Astrocyte (in vitro differentiated cells and primary cell): ENCODE results near the gene ABCC8. TPM values are rescaled to one million over a fixed set of nuclear protein-coding genes. Genes with fewer than 3 reads are reported as not detected.

Source experiments
- DNase-seq: peaks from one replicate; pipeline ENCODE4 v3.0.0-alpha.2; 2010; ENCODE audit warnings: low read depth
- FAIRE-seq: peaks from 2 replicates; lab custom pipeline; 2011; peaks lifted over from hg19 to GRCh38; lab: Jason Lieb, UNC
- H2AFZ ChIP-seq: 2 replicates; pipeline ENCODE4 v1.6.0; 2012; ENCODE audit warnings: low read depth, low read length, inconsistent platforms
- H3K27ac ChIP-seq: 2 replicates; pipeline ENCODE4 v1.5.1; 2011; ENCODE audit warnings: low read depth, low read length, inconsistent platforms
- H3K27me3 ChIP-seq: 2 replicates; pipeline ENCODE4 v1.6.0; 2011; ENCODE audit warnings: low read length, inconsistent platforms; ENCODE audit not compliant: insufficient read depth
- H3K36me3 ChIP-seq: 2 replicates; pipeline ENCODE4 v1.5.1; 2011; ENCODE audit warnings: low read length, inconsistent platforms; ENCODE audit not compliant: insufficient read depth
- H3K4me1 ChIP-seq: 2 replicates; pipeline ENCODE4 v1.5.1; 2011; ENCODE audit warnings: low read length, inconsistent platforms; ENCODE audit not compliant: insufficient read depth
- H3K4me2 ChIP-seq: 2 replicates; pipeline ENCODE4 v1.6.0; 2012; ENCODE audit warnings: low read length, inconsistent platforms
- H3K4me3 ChIP-seq: 2 replicates; pipeline ENCODE4 v1.5.1; 2011; ENCODE audit warnings: low read depth, mild to moderate bottlenecking, low read length, inconsistent platforms; ENCODE audit not compliant: insufficient read depth
- H3K79me2 ChIP-seq: 2 replicates; pipeline ENCODE4 v1.6.0; 2012; ENCODE audit warnings: mild to moderate bottlenecking, low read length, inconsistent platforms; ENCODE audit not compliant: insufficient read depth
- H3K9ac ChIP-seq: 2 replicates; pipeline ENCODE4 v1.6.0; 2012; ENCODE audit warnings: mild to moderate bottlenecking, low read length, inconsistent platforms
- H3K9me3 ChIP-seq: 2 replicates; pipeline ENCODE4 v1.5.1; 2012; ENCODE audit warnings: low read depth, mild to moderate bottlenecking, low read length, inconsistent platforms; ENCODE audit not compliant: insufficient read depth
- H4K20me1 ChIP-seq: 2 replicates; pipeline ENCODE4 v1.6.0; 2012; ENCODE audit warnings: low read length, inconsistent platforms; ENCODE audit not compliant: insufficient read depth
- H3K27ac Mint-ChIP-seq: one replicate; pipeline ENCODE4 v1.8.0; 2021; ENCODE audit warnings: mild to moderate bottlenecking, mixed read lengths; ENCODE audit not compliant: unreplicated experiment
- H3K27me3 Mint-ChIP-seq: one replicate; pipeline ENCODE4 v1.8.0; 2021; ENCODE audit warnings: low read depth, mixed read lengths; ENCODE audit not compliant: unreplicated experiment
- H3K36me3 Mint-ChIP-seq: one replicate; pipeline ENCODE4 v1.8.0; 2021; ENCODE audit warnings: low read depth, mixed read lengths; ENCODE audit not compliant: unreplicated experiment
- H3K4me1 Mint-ChIP-seq: one replicate; pipeline ENCODE4 v1.8.0; 2021; ENCODE audit warnings: low read depth, mixed read lengths; ENCODE audit not compliant: unreplicated experiment
- H3K4me3 Mint-ChIP-seq: one replicate; pipeline ENCODE4 v1.8.0; 2021; ENCODE audit warnings: mild to moderate bottlenecking, moderate library complexity, mixed read lengths; ENCODE audit not compliant: unreplicated experiment
- H3K9me3 Mint-ChIP-seq: one replicate; pipeline ENCODE4 v1.8.0; 2021; ENCODE audit warnings: mild to moderate bottlenecking, mixed read lengths; ENCODE audit not compliant: unreplicated experiment
- EZH2 ChIP-seq: IDR thresholded peaks from 2 replicates; pipeline ENCODE4 v1.6.1; 2012; ENCODE audit warnings: mild to moderate bottlenecking, low read length, inconsistent platforms; ENCODE audit not compliant: insufficient read depth
- total RNA-seq: library from RNA; stranded (reverse); gene quantifications from 2 replicates; pipeline ENCODE4 v1.2.1, GENCODE V29; 2021
- TF ChIP-seq, protein P1 (sequence below): IDR thresholded peaks from 2 replicates; pipeline ENCODE4 v1.5.1; 2011; ENCODE audit warnings: low read depth, mild to moderate bottlenecking, inconsistent platforms, low read length, moderate library complexity; ENCODE audit not compliant: insufficient read depth

Gene ABCC8
- total RNA-seq, 1 donor from 2014 or later, result not detected

GRCh38 chr11:17462940-17463339, 13.7 kb downstream of the ABCC8 start:
- H3K4me2 ChIP-seq, result no peak overlapping the region
- no peaks in the 10 kb centered on the region for H3K9me3 Mint-ChIP-seq
- no peak overlapping the region for H3K4me3 ChIP-seq
- TF ChIP-seq, protein P1, sequence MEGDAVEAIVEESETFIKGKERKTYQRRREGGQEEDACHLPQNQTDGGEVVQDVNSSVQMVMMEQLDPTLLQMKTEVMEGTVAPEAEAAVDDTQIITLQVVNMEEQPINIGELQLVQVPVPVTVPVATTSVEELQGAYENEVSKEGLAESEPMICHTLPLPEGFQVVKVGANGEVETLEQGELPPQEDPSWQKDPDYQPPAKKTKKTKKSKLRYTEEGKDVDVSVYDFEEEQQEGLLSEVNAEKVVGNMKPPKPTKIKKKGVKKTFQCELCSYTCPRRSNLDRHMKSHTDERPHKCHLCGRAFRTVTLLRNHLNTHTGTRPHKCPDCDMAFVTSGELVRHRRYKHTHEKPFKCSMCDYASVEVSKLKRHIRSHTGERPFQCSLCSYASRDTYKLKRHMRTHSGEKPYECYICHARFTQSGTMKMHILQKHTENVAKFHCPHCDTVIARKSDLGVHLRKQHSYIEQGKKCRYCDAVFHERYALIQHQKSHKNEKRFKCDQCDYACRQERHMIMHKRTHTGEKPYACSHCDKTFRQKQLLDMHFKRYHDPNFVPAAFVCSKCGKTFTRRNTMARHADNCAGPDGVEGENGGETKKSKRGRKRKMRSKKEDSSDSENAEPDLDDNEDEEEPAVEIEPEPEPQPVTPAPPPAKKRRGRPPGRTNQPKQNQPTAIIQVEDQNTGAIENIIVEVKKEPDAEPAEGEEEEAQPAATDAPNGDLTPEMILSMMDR, result no peak
- TF ChIP-seq EZH2, result no peak
- no peak overlapping the region for H3K27ac ChIP-seq
- no peaks in the 10 kb centered on the region for H3K4me1 ChIP-seq
- H3K4me1 Mint-ChIP-seq, result no peaks in the 10 kb centered on the region
- H2AFZ ChIP-seq, result no peak overlapping the region
- peaks cover 29% of the 10 kb centered on the region for H3K27me3 Mint-ChIP-seq
- H3K9me3 ChIP-seq, result no peaks in the 10 kb centered on the region
- H3K36me3 ChIP-seq, result no peaks in the 10 kb centered on the region
- no peak overlapping the region for H3K27ac Mint-ChIP-seq
- no peaks in the 10 kb centered on the region for H3K36me3 Mint-ChIP-seq
- H3K79me2 ChIP-seq, result no peaks in the 10 kb centered on the region
- H3K9ac ChIP-seq, result no peak overlapping the region
- no peak overlapping the region for H3K4me3 Mint-ChIP-seq
- H4K20me1 ChIP-seq, result no peaks in the 10 kb centered on the region
- DNase-seq (no peak), FAIRE-seq (no peak)
- no peaks in the 10 kb centered on the region for H3K27me3 ChIP-seq

- H3K4me3 Mint-ChIP-seq, result no peak overlapping the region
- no peaks in the 10 kb centered on the region for H3K36me3 Mint-ChIP-seq
- H3K4me1 ChIP-seq, result no peaks in the 10 kb centered on the region
- H3K4me1 Mint-ChIP-seq, result no peaks in the 10 kb centered on the region
- H4K20me1 ChIP-seq, result no peaks in the 10 kb centered on the region
- H3K4me3 ChIP-seq, result no peak overlapping the region
- DNase-seq (no peak), FAIRE-seq (no peak)
- H3K79me2 ChIP-seq, result no peaks in the 10 kb centered on the region
- no peak overlapping the region for H3K27ac ChIP-seq
- no peak overlapping the region for H3K9ac ChIP-seq
- no peaks in the 10 kb centered on the region for H3K9me3 ChIP-seq
- H3K27ac Mint-ChIP-seq, result no peak overlapping the region
- no peaks in the 10 kb centered on the region for H3K36me3 ChIP-seq
- no peak overlapping the region for H2AFZ ChIP-seq
- no peak overlapping the region for H3K4me2 ChIP-seq
- H3K9me3 Mint-ChIP-seq, result no peaks in the 10 kb centered on the region
- H3K27me3 Mint-ChIP-seq, result peaks cover 26% of the 10 kb centered on the region
- H3K27me3 ChIP-seq, result peaks cover 2% of the 10 kb centered on the region
- no peak for TF ChIP-seq EZH2
- TF ChIP-seq, protein P1, result no peak
Measured at GRCh38 chr11:17460406-17460805, 16.2 kb downstream of the ABCC8 start.

- FAIRE-seq (no peak), DNase-seq (no peak)
- Mint-ChIP-seq H3K27me3 (peaks cover 20% of the 10 kb centered on the region), H3K36me3 (no peaks in the 10 kb centered on the region), H3K4me3 (no peak overlapping the region), H3K4me1 (no peaks in the 10 kb centered on the region), H3K27ac (no peak overlapping the region), H3K9me3 (no peaks in the 10 kb centered on the region)
- H3K4me1 ChIP-seq, result no peaks in the 10 kb centered on the region
- H3K27ac ChIP-seq, result no peak overlapping the region
- no peak overlapping the region for H3K9ac ChIP-seq
- TF ChIP-seq, protein P1, result no peak
- TF ChIP-seq EZH2, result no peak
- no peak overlapping the region for H3K4me3 ChIP-seq
- H3K27me3 ChIP-seq, result peaks cover 2% of the 10 kb centered on the region
- H3K79me2 ChIP-seq, result no peaks in the 10 kb centered on the region
- H3K36me3 ChIP-seq, result no peaks in the 10 kb centered on the region
- no peak overlapping the region for H2AFZ ChIP-seq
- no peaks in the 10 kb centered on the region for H4K20me1 ChIP-seq
- H3K9me3 ChIP-seq, result no peaks in the 10 kb centered on the region
- H3K4me2 ChIP-seq, result no peak overlapping the region
Measured at GRCh38 chr11:17459236-17459896, 17.3 kb downstream of the ABCC8 start.
